Measurements from ENCODE around the gene HNRNPDL. TPM values are rescaled to one million over a fixed set of nuclear protein-coding genes. Genes with fewer than 3 reads are reported as not detected.

Gene HNRNPDL
- polyA plus RNA-seq, 1 of the 3 experiments (the other 2 are of a cell fraction) = 210 TPM

DNA sequence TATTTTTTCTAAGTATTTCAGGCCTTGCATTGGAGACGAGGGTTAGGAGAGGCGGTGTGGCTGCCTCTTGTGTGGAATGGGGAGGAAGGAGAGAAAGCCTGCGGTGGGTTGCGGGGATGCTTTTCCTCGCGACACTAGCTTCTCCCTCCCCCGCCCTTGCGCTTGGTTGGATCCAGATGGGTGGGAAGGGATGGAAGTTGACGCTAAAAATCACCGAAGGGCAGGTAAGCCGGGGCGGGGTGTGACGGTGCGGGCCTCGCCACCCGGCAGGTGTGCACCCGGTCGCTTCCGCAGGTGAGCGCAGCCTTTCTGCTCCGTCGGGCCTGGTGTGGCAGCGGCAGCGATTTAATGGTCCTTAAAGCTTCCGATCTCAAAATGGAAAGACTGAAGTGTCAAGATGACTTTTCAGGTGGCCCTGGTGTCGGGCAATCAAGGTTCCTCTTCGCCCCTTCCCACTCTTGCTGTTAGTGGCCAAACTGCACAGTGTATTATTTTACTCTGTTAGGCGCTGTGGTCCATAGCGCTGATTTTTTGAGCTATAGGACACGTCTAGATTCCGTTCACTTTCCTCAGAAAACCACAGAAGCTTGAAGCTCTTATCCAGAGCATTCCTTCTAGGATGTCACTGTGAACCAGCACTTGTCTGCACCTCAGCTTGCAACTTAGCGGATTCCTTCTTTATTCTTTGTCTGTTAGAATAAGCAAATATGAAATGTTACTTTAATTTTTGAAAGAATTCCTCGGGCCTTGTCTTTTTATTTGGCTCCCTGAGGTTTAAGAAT is 893 bp upstream of the HNRNPDL start:
- TF ChIP-seq FOXM1 (IDR thresholded peaks at IDR 0.05; ENCODE audit: low read depth) = no peak
- no peak for TF ChIP-seq RFX5 (IDR thresholded peaks at IDR 0.05; ENCODE audit: low read length)
- no peak for TF ChIP-seq TCF12 (IDR thresholded peaks at IDR 0.05)
- no peak for TF ChIP-seq GABPA (IDR thresholded peaks at IDR 0.05; ENCODE audit: low read depth)
- TF ChIP-seq FOSL2 (IDR thresholded peaks at IDR 0.05; ENCODE audit: borderline replicate concordance, low read depth) = no peak
- TF ChIP-seq TEAD4 (IDR thresholded peaks at IDR 0.05; ENCODE audit: borderline replicate concordance, insufficient read depth) = no peak
- no peak for TF ChIP-seq RAD21 (IDR thresholded peaks at IDR 0.05; ENCODE audit: low read length)
- TF ChIP-seq SMC3 (IDR thresholded peaks at IDR 0.05; ENCODE audit: low read depth, low read length) = no peak
- no peak for TF ChIP-seq SIN3A (IDR thresholded peaks at IDR 0.05; ENCODE audit: borderline replicate concordance, low read depth, low read length)
- peak; percentile 67 for DNase-seq
- Histone ChIP-seq H3K36me3 (replicated peaks in 1 of 2; ENCODE audit: control insufficient read depth in 1 of 2, insufficient read depth in 2 of 2, low read length in 1 of 2) (peaks cover 25 to 41% of the 10 kb centered on the region in 2 experiments), H3K9me2 (no peaks in the 10 kb centered on the region), H3K4me3 (ENCODE audit: low read depth in 2 of 2, low read length in 1 of 2) (peak overlapping the region; percentile 96 to 99), H3F3A (replicated peaks; ENCODE audit: insufficient read depth) (peaks cover 7% of the 10 kb centered on the region), H3K79me2 (ENCODE audit: insufficient read depth) (peaks cover 91% of the 10 kb centered on the region), H3K27me3 (ENCODE audit: insufficient read depth) (no peaks in the 10 kb centered on the region), H3K27ac (ENCODE audit: low read depth in 2 of 2, low read length in 1 of 2) (peak overlapping the region; percentile 95 to 98; a peak in 3 of 4 replicates), H3K4me2 (peak overlapping the region; percentile 97), H3K9ac (peak overlapping the region; percentile 99), H3K9me3 (no peaks in the 10 kb centered on the region), H4K20me1 (ENCODE audit: insufficient read depth) (peaks cover 55% of the 10 kb centered on the region), H3K4me1 (ENCODE audit: control insufficient read depth in 1 of 2, insufficient read depth in 2 of 2, low read depth in 1 of 2, low read length in 1 of 2) (peaks cover 8 to 11% of the 10 kb centered on the region in 2 experiments; a peak in 3 of 4 replicates), H2AFZ (ENCODE audit: low read depth) (peak overlapping the region; percentile 82)
- 3% methylated on average over 19 of the region's 33 CpGs for WGBS (ENCODE audit: low lambda C conversion rate)
- CTCF ChIA-PET = interaction anchor here (1.2 to 1.4 kb wide), 3 partner anchors 59 to 422 kb away, joined by 3 to 7 read pairs (median 4); no protein-coding TSS in a partner anchor
- POLR2A ChIA-PET = interaction anchor here (0.7 to 0.9 kb wide), 2 partner anchors 9 to 42 kb away, joined by 3 read pairs; no protein-coding TSS in a partner anchor

DNA sequence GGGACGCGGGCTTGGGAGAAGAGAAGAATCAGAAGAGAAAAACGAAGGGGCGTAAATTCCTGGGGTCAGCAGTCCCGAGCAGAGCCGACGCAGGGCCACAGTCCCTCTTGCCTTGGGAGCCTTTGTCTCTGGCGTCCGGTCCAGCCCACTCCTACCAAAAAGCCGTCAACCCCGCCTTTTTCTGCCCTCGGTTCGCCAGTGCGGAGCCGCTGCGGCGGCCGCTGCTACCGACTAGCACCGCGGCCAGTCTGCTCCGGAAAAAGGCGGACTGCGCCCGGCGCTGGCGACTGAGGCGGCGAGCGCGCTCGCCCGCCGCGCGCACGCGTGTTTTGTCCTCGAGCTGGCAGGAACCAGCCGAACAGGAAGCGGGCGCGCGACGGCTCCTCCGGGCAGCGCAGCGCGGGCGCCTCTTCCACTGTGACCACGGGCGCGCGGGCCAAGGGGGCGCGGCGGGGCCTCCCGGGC is 502 bp downstream of the HNRNPDL start:
- no peak for DNase-seq
- Histone ChIP-seq H3K27me3 (ENCODE audit: insufficient read depth) (no peaks in the 10 kb centered on the region), H3K27ac (ENCODE audit: low read depth in 2 of 2, low read length in 1 of 2) (peak overlapping the region; percentile 95 to 98), H3K79me2 (ENCODE audit: insufficient read depth) (peaks cover 91% of the 10 kb centered on the region), H4K20me1 (ENCODE audit: insufficient read depth) (peaks cover 69% of the 10 kb centered on the region), H3K9ac (peak overlapping the region; percentile 99), H3K36me3 (replicated peaks in 1 of 2; ENCODE audit: control insufficient read depth in 1 of 2, insufficient read depth in 2 of 2, low read length in 1 of 2) (peaks cover 39 to 46% of the 10 kb centered on the region in 2 experiments), H3K9me3 (no peaks in the 10 kb centered on the region), H3K9me2 (no peaks in the 10 kb centered on the region), H3F3A (replicated peaks; ENCODE audit: insufficient read depth) (peaks cover 20% of the 10 kb centered on the region), H3K4me2 (peak overlapping the region; percentile 97), H3K4me1 (ENCODE audit: control insufficient read depth in 1 of 2, insufficient read depth in 2 of 2, low read depth in 1 of 2, low read length in 1 of 2) (peaks cover 10 to 19% of the 10 kb centered on the region in 2 experiments; a peak in 3 of 4 replicates), H2AFZ (ENCODE audit: low read depth) (no peak overlapping the region), H3K4me3 (ENCODE audit: low read depth in 2 of 2, low read length in 1 of 2) (peak overlapping the region; percentile 96 to 99)
- ChIA-PET POLR2A (interaction anchor here (0.6 to 3.2 kb wide), 22 partner anchors 8 to 605 kb away, joined by 3 to 44 read pairs (median 5); partner anchors contain the start of genes COPS4, HNRNPD and THAP9), CTCF (interaction anchor here (0.5 to 1.8 kb wide), 16 partner anchors 8 to 367 kb away, joined by 3 to 15 read pairs (median 5); partner anchors contain the start of gene HNRNPD)
- WGBS (ENCODE audit: low lambda C conversion rate) = 0% methylated on average over 2 of the region's 58 CpGs
- TF ChIP-seq, protein P1, sequence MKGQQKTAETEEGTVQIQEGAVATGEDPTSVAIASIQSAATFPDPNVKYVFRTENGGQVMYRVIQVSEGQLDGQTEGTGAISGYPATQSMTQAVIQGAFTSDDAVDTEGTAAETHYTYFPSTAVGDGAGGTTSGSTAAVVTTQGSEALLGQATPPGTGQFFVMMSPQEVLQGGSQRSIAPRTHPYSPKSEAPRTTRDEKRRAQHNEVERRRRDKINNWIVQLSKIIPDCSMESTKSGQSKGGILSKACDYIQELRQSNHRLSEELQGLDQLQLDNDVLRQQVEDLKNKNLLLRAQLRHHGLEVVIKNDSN (IDR thresholded peaks at IDR 0.05; ENCODE audit: borderline replicate concordance, low read depth) = no peak
- peak; percentile 37; the same call in 1 of the 2 replicates for TF ChIP-seq NRF1 (IDR thresholded peaks at IDR 0.05; ENCODE audit: low read depth, low read length)

All from SK-N-SH (cell line).